Measurements from ENCODE around the gene RPTOR.
A peak's percentile ranks its signal among the peaks of the same experiment; 100 is the strongest.

The RPTOR gene

GRCh38 chr17:80960037-80960796 is 415.6 kb downstream of the RPTOR start:
- H3K4me3 Mint-ChIP-seq = no peak overlapping the region
- peaks cover 2% of the 10 kb centered on the region for H3K4me1 Mint-ChIP-seq
- no peaks in the 10 kb centered on the region for H3K9me3 Mint-ChIP-seq
- H3K27me3 Mint-ChIP-seq = no peaks in the 10 kb centered on the region
- ATAC-seq = no peak
- H3K36me3 Mint-ChIP-seq = peaks cover 23% of the 10 kb centered on the region
- peak overlapping the region; percentile 35 for H3K27ac Mint-ChIP-seq

GRCh38 chr17:80960797-80961452 is 416.3 kb downstream of the RPTOR start:
- Mint-ChIP-seq H3K4me3 (no peak overlapping the region), H3K9me3 (no peaks in the 10 kb centered on the region), H3K27me3 (no peaks in the 10 kb centered on the region), H3K27ac (no peak overlapping the region), H3K4me1 (no peaks in the 10 kb centered on the region), H3K36me3 (peaks cover 28% of the 10 kb centered on the region)
- no peak for ATAC-seq

- H3K4me3 Mint-ChIP-seq = no peak overlapping the region
- no peaks in the 10 kb centered on the region for H3K9me3 Mint-ChIP-seq
- H3K27me3 Mint-ChIP-seq = no peaks in the 10 kb centered on the region
- H3K4me1 Mint-ChIP-seq = no peaks in the 10 kb centered on the region
- H3K36me3 Mint-ChIP-seq = peaks cover 31% of the 10 kb centered on the region
- ATAC-seq = no peak
- H3K27ac Mint-ChIP-seq = no peak overlapping the region
Measured at GRCh38 chr17:80961541-80962330, 417.1 kb downstream of the RPTOR start.

GRCh38 chr17:80962356-80963329 is 418.0 kb downstream of the RPTOR start:
- H3K36me3 Mint-ChIP-seq = peaks cover 33% of the 10 kb centered on the region
- no peaks in the 10 kb centered on the region for H3K9me3 Mint-ChIP-seq
- H3K4me1 Mint-ChIP-seq = no peaks in the 10 kb centered on the region
- no peaks in the 10 kb centered on the region for H3K27me3 Mint-ChIP-seq
- ATAC-seq = peak; percentile 14
- no peak overlapping the region for H3K4me3 Mint-ChIP-seq
- H3K27ac Mint-ChIP-seq = no peak overlapping the region

- no peaks in the 10 kb centered on the region for H3K9me3 Mint-ChIP-seq
- peaks cover 8% of the 10 kb centered on the region for H3K4me1 Mint-ChIP-seq
- no peak overlapping the region for H3K4me3 Mint-ChIP-seq
- H3K27ac Mint-ChIP-seq = no peak overlapping the region
- H3K27me3 Mint-ChIP-seq = no peaks in the 10 kb centered on the region
- ATAC-seq = no peak
- H3K36me3 Mint-ChIP-seq = peaks cover 33% of the 10 kb centered on the region
Measured at GRCh38 chr17:80963812-80964543, 419.3 kb downstream of the RPTOR start.

- no peak overlapping the region for H3K27ac Mint-ChIP-seq
- H3K9me3 Mint-ChIP-seq = no peaks in the 10 kb centered on the region
- no peak overlapping the region for H3K4me3 Mint-ChIP-seq
- ATAC-seq = no peak
- H3K27me3 Mint-ChIP-seq = no peaks in the 10 kb centered on the region
- peaks cover 33% of the 10 kb centered on the region for H3K36me3 Mint-ChIP-seq
- H3K4me1 Mint-ChIP-seq = peaks cover 8% of the 10 kb centered on the region
Measured at GRCh38 chr17:80964544-80964856, 419.9 kb downstream of the RPTOR start.

GRCh38 chr17:80964859-80965580 is 420.4 kb downstream of the RPTOR start:
- H3K9me3 Mint-ChIP-seq = no peaks in the 10 kb centered on the region
- ATAC-seq = no peak
- H3K4me3 Mint-ChIP-seq = no peak overlapping the region
- H3K4me1 Mint-ChIP-seq = peaks cover 9% of the 10 kb centered on the region
- no peak overlapping the region for H3K27ac Mint-ChIP-seq
- H3K36me3 Mint-ChIP-seq = peaks cover 33% of the 10 kb centered on the region
- no peaks in the 10 kb centered on the region for H3K27me3 Mint-ChIP-seq

GRCh38 chr17:80965606-80966005 is 421.0 kb downstream of the RPTOR start:
- Mint-ChIP-seq H3K36me3 (peaks cover 33% of the 10 kb centered on the region), H3K9me3 (no peaks in the 10 kb centered on the region), H3K4me1 (peaks cover 15% of the 10 kb centered on the region), H3K27ac (no peak overlapping the region), H3K27me3 (no peaks in the 10 kb centered on the region), H3K4me3 (no peak overlapping the region)
- no peak for ATAC-seq

- H3K27me3 Mint-ChIP-seq = no peaks in the 10 kb centered on the region
- H3K9me3 Mint-ChIP-seq = no peaks in the 10 kb centered on the region
- peaks cover 33% of the 10 kb centered on the region for H3K36me3 Mint-ChIP-seq
- H3K27ac Mint-ChIP-seq = no peak overlapping the region
- peaks cover 17% of the 10 kb centered on the region for H3K4me1 Mint-ChIP-seq
- H3K4me3 Mint-ChIP-seq = no peak overlapping the region
- ATAC-seq = no peak
Measured at GRCh38 chr17:80967404-80967872, 422.8 kb downstream of the RPTOR start.

GRCh38 chr17:80968602-80969029 is 424.0 kb downstream of the RPTOR start:
- Mint-ChIP-seq H3K9me3 (no peaks in the 10 kb centered on the region), H3K4me1 (peaks cover 17% of the 10 kb centered on the region), H3K27ac (peak overlapping the region; percentile 74), H3K27me3 (no peaks in the 10 kb centered on the region), H3K36me3 (peaks cover 33% of the 10 kb centered on the region), H3K4me3 (no peak overlapping the region)
- ATAC-seq = no peak

GRCh38 chr17:80969030-80969673 is 424.5 kb downstream of the RPTOR start:
- Mint-ChIP-seq H3K4me3 (no peak overlapping the region), H3K27me3 (peaks cover 4% of the 10 kb centered on the region), H3K4me1 (peaks cover 17% of the 10 kb centered on the region), H3K27ac (peak overlapping the region; percentile 74), H3K36me3 (peaks cover 28% of the 10 kb centered on the region), H3K9me3 (no peaks in the 10 kb centered on the region)
- ATAC-seq = no peak

- H3K27me3 Mint-ChIP-seq = peaks cover 9% of the 10 kb centered on the region
- no peak overlapping the region for H3K4me3 Mint-ChIP-seq
- H3K9me3 Mint-ChIP-seq = no peaks in the 10 kb centered on the region
- peaks cover 17% of the 10 kb centered on the region for H3K4me1 Mint-ChIP-seq
- ATAC-seq = no peak
- peaks cover 23% of the 10 kb centered on the region for H3K36me3 Mint-ChIP-seq
- H3K27ac Mint-ChIP-seq = peak overlapping the region; percentile 74
Measured at GRCh38 chr17:80969674-80970043, 425.0 kb downstream of the RPTOR start.

- Mint-ChIP-seq H3K27me3 (peaks cover 15% of the 10 kb centered on the region), H3K4me3 (peak overlapping the region; percentile 65), H3K36me3 (peaks cover 18% of the 10 kb centered on the region), H3K4me1 (peaks cover 17% of the 10 kb centered on the region), H3K27ac (peak overlapping the region; percentile 74), H3K9me3 (no peaks in the 10 kb centered on the region)
- ATAC-seq = peak; percentile 82
Measured at GRCh38 chr17:80970044-80970761, 425.6 kb downstream of the RPTOR start.

Data from stimulated activated memory B cell treated with anti-CD40 and anti-IgM and Interleukin-4, amounts not matched to agents 10 μg/mL and 1 μg/mL and 100 μg/mL, for 72 hours (primary cell).